Measurements from ENCODE around the gene SPNS3. TPM values are rescaled to one million over a fixed set of nuclear protein-coding genes. Genes with fewer than 3 reads are reported as not detected.

SPNS3 gene
- total RNA-seq, 1 experiment from 2014 or later = 2.1 TPM

DNA sequence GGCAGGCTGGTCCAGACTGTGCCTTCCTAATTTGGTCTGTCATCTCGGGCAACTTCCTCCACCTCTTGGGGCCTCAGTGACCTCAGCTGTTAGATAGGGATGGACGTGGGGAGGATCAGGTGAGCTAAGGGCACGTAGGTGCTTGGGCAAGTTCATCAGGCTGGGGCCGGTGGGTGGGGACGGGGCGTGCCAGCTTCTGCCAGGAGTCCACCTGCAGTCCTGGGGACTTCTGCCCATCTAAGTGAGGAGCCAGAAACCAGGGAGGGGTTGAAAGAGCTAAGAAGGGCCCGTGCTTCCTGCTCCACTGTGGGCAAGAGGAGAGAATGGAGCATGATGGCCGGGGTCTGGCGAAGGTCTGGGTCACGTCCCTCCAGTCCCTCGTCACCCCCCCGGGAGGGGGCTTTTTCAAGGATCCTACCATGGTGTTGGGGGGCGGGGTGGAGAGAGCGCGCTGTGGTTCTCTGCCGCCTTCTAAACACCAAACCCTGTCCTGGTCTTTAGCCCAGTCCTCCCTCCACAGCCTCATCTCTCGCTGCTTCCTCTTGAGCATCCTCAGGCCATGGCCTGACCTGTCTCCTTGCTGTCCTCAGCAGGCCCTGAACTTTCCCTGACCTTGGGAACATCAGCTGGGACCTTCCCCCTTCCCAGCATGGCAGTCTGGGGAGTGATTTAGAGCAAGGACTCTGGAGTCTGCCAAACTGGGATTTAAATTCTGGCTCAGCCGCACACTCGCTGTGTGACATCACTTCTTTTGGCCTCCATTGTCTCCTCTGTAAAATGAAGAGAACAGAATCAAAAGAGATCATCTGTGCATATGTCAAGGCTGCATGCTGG is 86.5 kb downstream of the SPNS3 start:
- CTCF ChIA-PET = interaction anchor here (1.0 to 1.5 kb wide), 5 partner anchors 22 to 99 kb away, joined by 3 to 7 read pairs (median 3); partner anchors contain the start of gene SPNS2
- Mint-ChIP-seq H3K4me3 (ENCODE audit: low read depth, unreplicated experiment) (no peak overlapping the region), H3K9me3 (ENCODE audit: low read depth, unreplicated experiment) (no peaks in the 10 kb centered on the region), H3K36me3 (ENCODE audit: insufficient read depth, unreplicated experiment) (peaks cover 30% of the 10 kb centered on the region), H3K27me3 (ENCODE audit: unreplicated experiment) (no peaks in the 10 kb centered on the region), H3K4me1 (ENCODE audit: low read depth, unreplicated experiment) (peaks cover 46% of the 10 kb centered on the region), H3K27ac (ENCODE audit: unreplicated experiment) (peak overlapping the region; percentile 93)
- intact Hi-C loops (cut with micrococcal nuclease; ENCODE audit: unreplicated experiment) = no loop called here
- no peak for DNase-seq
- TF ChIP-seq, protein P1, sequence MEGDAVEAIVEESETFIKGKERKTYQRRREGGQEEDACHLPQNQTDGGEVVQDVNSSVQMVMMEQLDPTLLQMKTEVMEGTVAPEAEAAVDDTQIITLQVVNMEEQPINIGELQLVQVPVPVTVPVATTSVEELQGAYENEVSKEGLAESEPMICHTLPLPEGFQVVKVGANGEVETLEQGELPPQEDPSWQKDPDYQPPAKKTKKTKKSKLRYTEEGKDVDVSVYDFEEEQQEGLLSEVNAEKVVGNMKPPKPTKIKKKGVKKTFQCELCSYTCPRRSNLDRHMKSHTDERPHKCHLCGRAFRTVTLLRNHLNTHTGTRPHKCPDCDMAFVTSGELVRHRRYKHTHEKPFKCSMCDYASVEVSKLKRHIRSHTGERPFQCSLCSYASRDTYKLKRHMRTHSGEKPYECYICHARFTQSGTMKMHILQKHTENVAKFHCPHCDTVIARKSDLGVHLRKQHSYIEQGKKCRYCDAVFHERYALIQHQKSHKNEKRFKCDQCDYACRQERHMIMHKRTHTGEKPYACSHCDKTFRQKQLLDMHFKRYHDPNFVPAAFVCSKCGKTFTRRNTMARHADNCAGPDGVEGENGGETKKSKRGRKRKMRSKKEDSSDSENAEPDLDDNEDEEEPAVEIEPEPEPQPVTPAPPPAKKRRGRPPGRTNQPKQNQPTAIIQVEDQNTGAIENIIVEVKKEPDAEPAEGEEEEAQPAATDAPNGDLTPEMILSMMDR (IDR thresholded peaks at IDR 0.05; ENCODE audit: unreplicated experiment) = no peak
- BruUV-seq (replicated peaks) = no TSS peak

- intact Hi-C loops (cut with micrococcal nuclease; ENCODE audit: unreplicated experiment) = no loop called here
- CTCF ChIA-PET = interaction anchor here (1.0 to 1.6 kb wide), 6 partner anchors 22 to 108 kb away, joined by 3 to 8 read pairs (median 4); partner anchors contain the start of gene SPNS2
- Mint-ChIP-seq H3K4me1 (ENCODE audit: low read depth, unreplicated experiment) (peaks cover 45% of the 10 kb centered on the region), H3K27ac (ENCODE audit: unreplicated experiment) (peak overlapping the region; percentile 93), H3K9me3 (ENCODE audit: low read depth, unreplicated experiment) (no peaks in the 10 kb centered on the region), H3K4me3 (ENCODE audit: low read depth, unreplicated experiment) (no peak overlapping the region), H3K27me3 (ENCODE audit: unreplicated experiment) (no peaks in the 10 kb centered on the region), H3K36me3 (ENCODE audit: insufficient read depth, unreplicated experiment) (peaks cover 33% of the 10 kb centered on the region)
- TF ChIP-seq, protein P1 (IDR thresholded peaks at IDR 0.05; ENCODE audit: unreplicated experiment) = no peak
- BruUV-seq (replicated peaks) = TSS peak; percentile 88
- peak; percentile 75 for DNase-seq
These were observed 87.3 kb downstream of the SPNS3 start for GRCh38 chr17:4520894-4521600.

DNA sequence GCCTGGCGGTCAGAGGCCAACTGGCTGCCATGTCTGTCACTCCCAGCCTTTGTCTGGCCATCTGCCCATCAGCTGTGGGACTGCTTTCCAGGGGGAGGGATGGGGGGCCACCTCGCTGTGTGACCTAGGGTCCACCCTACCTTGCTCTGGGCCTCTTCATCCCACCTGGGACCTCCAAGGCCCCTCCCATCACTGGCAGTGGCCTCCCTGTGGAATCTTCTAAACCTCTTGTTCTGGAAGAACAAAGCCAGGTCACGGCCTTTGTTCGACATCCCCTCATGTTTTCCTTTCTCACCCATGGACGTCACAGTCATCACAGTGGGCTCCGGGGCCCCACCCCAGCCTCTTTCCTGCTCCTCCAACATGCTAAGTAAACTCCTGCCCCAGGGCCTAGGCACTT is 88.9 kb downstream of the SPNS3 start:
- Mint-ChIP-seq H3K4me3 (ENCODE audit: low read depth, unreplicated experiment) (no peak overlapping the region), H3K9me3 (ENCODE audit: low read depth, unreplicated experiment) (no peaks in the 10 kb centered on the region), H3K27ac (ENCODE audit: unreplicated experiment) (peak overlapping the region; percentile 54), H3K4me1 (ENCODE audit: low read depth, unreplicated experiment) (peaks cover 36% of the 10 kb centered on the region), H3K27me3 (ENCODE audit: unreplicated experiment) (no peaks in the 10 kb centered on the region), H3K36me3 (ENCODE audit: insufficient read depth, unreplicated experiment) (peaks cover 41% of the 10 kb centered on the region)
- TF ChIP-seq, protein P1 (IDR thresholded peaks at IDR 0.05; ENCODE audit: unreplicated experiment) = no peak
- BruUV-seq (replicated peaks) = no TSS peak
- intact Hi-C loops (cut with micrococcal nuclease; ENCODE audit: unreplicated experiment) = no loop called here
- CTCF ChIA-PET = interaction anchor here (1.6 kb wide), 1 partner anchor 109 kb away, joined by 8 read pairs; no protein-coding TSS in a partner anchor
- DNase-seq = no peak

- H3K27me3 Mint-ChIP-seq (ENCODE audit: unreplicated experiment) = no peaks in the 10 kb centered on the region
- no peak overlapping the region for H3K4me3 Mint-ChIP-seq (ENCODE audit: low read depth, unreplicated experiment)
- intact Hi-C loops (cut with micrococcal nuclease; ENCODE audit: unreplicated experiment) = no loop called here
- no peak for DNase-seq
- CTCF ChIA-PET = interaction anchor here (0.9 kb wide), 1 partner anchor 9 kb away, joined by 3 read pairs; no protein-coding TSS in a partner anchor
- peaks cover 29% of the 10 kb centered on the region for H3K4me1 Mint-ChIP-seq (ENCODE audit: low read depth, unreplicated experiment)
- no peak overlapping the region for H3K27ac Mint-ChIP-seq (ENCODE audit: unreplicated experiment)
- no peaks in the 10 kb centered on the region for H3K9me3 Mint-ChIP-seq (ENCODE audit: low read depth, unreplicated experiment)
- no TSS peak for BruUV-seq (replicated peaks)
- peaks cover 46% of the 10 kb centered on the region for H3K36me3 Mint-ChIP-seq (ENCODE audit: insufficient read depth, unreplicated experiment)
- TF ChIP-seq, protein P1 (IDR thresholded peaks at IDR 0.05; ENCODE audit: unreplicated experiment) = no peak
These were observed 90.2 kb downstream of the SPNS3 start for GRCh38 chr17:4523946-4524345.
